HG02623 (cell line): ENCODE data around the gene RBMS2.
"Not testable (repeated sequence)": the region's sequence is repeated elsewhere in the genome, so short reads cannot be mapped to it uniquely, and the experiment has no call there.

Experiments used
- ATAC-seq: cut with Tn5 transposase; IDR thresholded peaks from one replicate; pipeline ENCODE4 v1.9.1; 2021; ENCODE audit warnings: moderate library complexity; ENCODE audit not compliant: unreplicated experiment

RBMS2 gene

DNA sequence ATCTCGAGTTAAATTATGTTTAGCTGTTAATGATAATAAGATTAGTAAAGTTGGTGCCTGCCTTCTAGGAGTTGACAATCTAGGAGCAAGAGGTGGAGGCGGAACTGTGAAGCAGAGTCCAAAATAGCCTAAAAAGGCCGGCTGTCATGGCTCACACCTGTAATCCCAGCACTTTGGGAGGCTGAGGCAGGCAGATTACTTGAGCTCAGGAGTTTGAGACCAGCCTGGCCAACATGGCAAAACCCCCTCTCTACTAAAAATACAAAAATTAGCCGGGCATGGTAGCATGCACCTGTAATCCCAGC, 7.7 kb upstream of the RBMS2 start:
- ATAC-seq, result not testable (repeated sequence)

DNA sequence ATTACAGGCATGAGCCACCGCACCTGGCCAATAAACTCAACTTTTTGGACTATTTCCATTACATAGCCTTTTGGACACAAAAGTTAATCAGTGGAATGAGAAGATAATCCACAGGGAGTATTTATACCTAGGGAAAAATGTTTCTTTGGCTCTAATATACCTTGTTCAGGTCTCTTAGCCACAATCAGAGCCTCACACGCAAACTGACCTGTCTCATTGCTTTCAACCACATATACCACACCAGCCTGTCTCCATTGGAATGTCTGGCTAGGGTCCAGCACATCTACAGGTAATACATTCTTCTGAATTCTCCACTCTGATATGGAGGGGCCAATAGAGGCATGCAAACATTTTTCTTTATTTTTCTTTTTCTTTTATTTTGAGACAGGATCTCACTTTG, 3.8 kb upstream of the RBMS2 start:
- no peak for ATAC-seq

DNA sequence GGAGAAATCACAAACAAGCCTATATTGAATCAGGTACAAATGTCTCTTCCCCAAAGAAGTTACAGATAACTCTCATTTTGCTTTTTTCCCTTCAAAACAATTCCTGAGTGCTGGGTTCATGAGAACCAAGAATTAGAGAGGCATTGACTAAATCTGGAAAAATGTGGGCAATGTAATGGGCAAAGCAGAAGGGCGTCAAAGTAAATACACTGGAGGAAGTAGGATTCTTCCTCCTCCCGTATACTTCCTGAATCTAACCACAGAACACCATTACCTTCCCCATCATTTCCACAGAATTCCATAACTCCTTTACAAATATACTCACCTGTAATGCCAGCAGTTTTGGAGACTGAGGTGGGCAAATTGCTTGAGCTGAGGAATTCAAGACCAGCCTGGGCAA, 3.0 kb upstream of the RBMS2 start:
- no peak for ATAC-seq

DNA sequence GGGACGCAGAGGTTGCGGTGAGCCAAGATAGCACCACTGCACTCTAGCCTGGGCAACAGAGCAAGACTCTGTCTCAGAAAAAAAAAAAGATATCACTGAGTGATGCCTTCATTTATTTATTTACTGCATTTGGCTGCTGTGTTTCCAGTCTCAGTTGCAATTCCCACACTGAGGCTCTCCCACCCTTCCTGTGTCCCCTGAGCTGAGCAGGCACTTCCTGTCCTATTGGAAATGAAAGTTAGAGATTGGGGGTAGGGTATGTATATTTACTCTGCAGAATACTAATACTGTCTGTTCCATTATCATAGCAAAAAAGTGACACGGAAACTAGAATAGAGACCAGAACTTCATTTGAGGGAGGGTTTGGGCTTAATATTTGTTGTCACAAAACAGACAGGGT, 1.6 kb upstream of the RBMS2 start:
- no peak for ATAC-seq

DNA sequence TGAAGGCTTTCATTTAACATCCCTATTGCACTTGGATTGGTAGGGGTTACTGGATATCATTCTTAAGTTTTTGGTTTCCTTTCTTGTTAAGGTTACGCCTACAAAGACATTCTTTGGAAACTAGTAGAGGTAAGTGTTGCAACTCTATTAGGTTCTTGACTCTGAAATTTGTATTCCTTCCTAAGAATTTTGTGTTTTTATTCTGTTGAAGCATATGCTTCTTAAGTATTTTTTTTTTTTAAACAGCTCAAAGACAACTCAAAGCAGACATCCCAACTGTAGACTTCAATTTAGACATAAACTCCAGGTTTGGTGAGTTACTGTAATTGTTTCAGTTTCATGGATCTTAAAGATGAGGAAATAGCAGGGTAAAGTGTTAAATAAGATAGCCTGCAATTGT, 1.1 kb upstream of the RBMS2 start:
- no peak for ATAC-seq

DNA sequence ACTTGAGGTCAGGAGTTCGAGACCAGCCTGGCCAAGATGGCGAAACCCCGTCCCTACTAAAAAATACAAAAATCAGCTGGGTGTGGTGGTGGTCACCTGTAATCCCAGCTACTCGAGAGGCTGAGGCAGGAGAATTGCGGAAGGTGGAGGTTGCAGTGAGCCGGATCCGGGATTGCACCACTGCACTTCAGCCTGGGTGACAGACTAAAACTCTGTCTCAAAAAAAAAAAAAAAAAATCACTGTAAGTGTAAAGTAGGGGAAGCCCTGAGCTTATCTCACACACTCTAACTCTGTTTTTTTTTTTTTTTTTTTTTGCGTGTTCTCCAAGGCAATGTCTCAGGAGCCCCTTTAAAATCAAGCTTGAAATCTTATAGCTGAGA, 421 bp upstream of the RBMS2 start:
- ATAC-seq, result no peak

DNA sequence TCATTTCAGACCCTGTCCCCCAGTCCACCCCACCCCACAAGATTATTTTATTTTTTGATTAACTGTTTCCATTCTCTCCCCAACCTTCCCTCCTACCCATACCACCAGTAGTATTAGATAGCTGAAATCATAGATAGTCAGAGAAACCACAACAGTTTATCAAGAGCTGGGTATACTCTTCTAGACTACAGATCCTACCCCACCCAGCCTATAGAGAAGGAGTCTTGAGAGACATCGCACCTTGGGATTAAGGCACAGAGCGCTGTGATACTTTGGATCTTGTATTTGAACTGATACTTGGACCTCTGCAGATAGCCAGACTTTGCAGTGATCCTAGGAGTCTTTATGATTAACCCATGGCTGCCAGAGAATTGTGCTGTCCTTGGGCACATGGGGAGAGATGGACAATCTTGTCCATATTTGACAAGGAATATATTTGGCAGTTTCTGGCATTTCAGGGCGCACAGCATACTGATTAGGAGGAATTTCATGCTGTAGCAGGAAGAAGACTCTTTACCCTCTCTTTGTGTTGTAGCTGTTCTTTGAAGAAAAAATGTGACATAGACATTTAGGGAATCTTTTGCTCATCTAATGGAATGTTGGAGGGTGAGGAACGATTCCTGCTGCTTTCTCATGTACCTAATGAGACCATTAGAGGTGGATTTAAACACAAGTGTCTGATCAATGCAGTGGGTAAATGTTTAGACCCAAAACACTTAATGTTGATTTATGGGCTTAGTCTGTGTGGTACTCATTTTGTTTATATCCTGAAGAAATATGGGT, 982 bp downstream of the RBMS2 start:
- no peak for ATAC-seq

DNA sequence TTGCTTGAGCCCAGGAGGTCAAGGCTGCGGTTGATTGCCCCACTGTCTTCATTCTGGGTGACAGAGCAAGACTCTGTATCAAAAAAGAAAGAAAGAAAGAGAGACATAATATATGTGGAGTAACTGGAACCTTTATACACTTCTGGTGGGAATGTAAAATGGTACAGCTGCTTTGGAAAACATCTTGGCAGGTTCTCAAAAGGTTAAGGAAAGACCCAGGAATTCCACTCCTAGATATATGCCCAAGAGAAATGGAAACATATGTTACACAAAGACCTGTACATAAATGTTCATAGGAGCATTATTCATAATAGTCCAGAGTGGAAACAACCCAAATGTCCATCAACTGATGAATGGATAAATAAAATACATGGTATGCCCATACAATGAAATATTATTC, 7.2 kb downstream of the RBMS2 start:
- no peak for ATAC-seq

DNA sequence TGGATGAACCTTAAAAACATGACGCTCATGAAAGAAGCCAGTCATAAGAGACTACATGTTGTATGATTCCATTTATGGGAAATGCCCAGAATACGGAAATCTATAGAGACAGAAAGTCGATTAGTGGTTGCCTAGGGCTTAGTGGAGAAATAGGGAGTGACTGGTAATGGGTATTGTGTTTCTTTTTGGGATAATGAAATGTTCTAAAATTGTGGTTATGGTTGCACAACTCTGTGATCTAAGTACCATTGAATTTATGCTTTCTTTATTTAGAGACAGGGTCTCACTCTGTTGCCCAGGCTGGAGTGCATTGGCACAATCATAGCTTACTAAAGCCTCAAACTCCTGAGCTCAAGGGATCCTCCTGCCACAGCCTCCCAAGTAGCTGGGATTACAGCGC, 8.0 kb downstream of the RBMS2 start:
- ATAC-seq, result no peak

DNA sequence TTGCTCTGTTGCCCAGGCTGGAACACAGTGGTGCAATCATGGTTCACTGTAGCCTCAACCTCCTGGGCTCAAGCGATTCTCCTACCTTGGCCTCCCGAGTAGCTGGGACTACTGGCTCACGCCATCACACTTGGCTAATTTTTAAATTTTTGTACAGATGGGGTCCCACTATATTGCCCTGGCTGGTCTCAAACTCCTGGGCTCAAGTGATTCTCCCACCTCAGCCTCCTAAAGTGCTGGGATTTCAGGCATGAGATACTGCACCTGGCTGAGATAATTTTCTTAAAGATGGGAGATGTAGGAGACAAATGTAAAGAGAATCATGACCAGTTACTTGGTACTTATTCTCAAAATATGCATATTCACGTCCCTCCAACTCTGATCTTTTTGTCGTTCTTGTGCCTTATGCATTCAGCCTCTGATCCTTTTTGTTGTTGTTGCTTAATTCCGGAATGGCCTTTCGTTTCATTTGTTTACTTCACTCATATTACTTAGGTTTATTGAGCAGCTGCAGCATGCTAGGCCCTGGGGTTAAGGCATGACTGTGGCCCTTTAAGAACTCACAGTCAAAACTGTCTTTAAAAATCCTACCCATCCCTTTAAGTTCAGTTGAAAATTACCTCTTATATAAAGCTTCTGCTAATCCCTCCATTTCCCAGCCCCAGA, 8.9 kb downstream of the RBMS2 start:
- no peak for ATAC-seq

DNA sequence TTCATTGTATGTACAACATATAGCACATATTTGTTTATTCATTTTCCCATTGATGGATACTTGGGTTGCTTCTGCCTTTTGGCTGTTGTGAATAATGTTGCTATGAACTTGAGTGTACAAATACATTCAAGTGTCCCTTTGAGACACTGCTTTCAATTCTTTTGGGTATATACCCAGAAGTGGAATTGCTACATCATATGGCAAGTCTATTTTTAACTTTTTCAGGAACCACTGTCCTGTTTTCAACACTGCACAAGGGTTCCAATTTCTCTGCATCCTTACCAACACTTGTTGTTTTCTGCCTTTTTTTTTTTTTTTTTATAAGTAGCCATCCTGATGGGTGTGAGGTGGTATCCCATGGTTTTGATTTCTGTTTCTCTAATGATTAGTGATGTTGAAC, 15.9 kb downstream of the RBMS2 start:
- ATAC-seq, result no peak

DNA sequence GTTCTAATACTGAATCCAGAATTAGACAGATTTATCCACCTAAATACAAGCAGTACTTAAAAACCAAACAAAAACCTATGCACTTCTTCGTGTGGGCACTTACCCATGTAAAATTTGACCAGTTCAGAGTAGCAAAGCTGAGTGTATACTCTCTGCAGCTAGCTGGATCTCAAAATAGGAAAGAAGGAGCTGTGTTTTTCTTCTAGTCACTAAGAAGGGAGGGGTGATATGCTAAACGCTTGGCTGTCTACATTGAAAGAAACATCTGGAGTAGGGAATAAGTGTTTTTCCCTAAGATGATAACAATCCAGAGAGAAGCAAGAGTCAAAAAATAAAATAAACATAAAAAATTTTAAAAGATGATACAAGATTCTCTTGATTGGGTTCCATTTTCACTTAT, 20.0 kb downstream of the RBMS2 start:
- ATAC-seq, result no peak

DNA sequence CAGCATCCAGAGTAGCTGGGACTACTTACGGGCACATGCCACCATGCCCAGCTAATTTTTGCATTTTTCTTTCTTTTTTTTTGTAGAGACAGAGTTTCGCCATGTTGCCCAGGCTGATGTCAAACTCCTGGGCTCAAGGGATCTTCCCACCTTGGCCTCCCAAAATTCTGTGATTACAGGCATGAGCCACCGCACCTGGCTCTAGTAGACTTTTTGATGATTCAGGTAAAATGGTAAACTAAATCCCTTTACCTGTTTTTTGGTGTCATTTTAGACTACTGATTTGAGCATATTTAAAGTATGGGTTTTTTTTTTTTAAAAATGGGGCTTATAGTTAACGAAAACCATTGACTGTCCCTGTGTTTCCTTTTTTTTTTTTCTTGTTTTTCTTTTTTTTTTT, 20.5 kb downstream of the RBMS2 start:
- no peak for ATAC-seq

DNA sequence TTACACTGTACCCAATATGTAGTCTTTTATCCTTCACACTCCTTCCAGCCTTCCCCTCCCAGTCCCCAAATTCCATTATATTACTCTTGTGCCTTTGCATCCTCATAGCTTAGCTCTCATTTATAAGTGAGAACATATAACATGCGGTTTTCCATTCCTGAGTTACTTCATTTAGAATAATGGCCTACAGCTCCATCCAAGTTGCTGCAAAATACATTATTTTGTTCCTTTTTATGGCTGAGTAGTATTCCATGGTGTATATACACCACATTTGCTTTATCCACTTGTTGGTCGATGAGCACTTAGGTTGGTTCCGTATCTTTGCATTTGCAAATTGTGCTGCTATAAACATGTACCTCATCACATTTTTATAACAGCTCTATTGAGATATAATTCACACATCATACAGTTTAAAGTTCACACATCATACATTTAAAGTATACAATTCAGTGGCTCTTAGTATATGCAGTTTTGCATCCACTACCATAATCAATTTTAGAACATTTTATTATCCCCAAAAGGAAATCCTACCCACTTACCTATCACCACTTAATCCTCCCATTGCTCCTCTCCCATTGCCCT, 23.5 kb downstream of the RBMS2 start:
- no peak for ATAC-seq

DNA sequence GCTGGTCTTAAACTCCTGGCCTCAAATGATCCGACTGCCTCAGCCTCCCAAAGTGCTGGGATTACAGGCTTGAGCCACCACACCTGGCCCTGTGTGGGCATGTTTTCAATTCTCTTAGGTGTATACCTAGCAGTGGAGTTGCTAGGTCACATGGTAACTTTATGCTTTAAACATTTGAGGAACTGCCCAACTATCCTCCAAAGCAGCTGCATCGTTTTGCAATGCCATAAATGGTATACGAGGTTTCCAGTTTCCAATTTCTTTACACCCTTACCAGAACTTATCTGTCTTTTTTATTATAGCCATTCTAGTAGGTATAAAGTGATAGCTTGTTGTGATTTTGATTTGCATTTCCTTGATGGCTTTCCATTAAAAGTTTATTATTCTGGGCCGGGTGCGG, 25.1 kb downstream of the RBMS2 start:
- no peak for ATAC-seq

DNA sequence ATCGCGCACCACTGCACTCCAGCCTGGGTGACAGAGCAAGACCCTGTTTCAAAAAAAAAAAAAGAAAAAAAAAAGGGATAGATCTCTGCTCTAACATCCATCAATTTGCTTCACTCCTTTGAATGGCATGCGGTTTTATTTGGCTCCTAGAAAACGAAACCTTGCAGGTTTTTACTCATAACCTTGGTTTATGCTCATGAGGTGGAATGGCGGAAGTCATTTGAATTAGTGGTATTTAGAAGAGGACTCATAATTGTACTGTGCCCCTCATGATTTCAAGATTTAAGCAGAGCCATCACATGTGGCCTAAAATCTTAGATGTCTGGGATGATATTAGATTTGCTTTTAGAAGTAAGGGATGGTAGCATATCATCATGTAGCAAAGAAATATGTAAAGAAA, 29.4 kb downstream of the RBMS2 start:
- no peak for ATAC-seq

DNA sequence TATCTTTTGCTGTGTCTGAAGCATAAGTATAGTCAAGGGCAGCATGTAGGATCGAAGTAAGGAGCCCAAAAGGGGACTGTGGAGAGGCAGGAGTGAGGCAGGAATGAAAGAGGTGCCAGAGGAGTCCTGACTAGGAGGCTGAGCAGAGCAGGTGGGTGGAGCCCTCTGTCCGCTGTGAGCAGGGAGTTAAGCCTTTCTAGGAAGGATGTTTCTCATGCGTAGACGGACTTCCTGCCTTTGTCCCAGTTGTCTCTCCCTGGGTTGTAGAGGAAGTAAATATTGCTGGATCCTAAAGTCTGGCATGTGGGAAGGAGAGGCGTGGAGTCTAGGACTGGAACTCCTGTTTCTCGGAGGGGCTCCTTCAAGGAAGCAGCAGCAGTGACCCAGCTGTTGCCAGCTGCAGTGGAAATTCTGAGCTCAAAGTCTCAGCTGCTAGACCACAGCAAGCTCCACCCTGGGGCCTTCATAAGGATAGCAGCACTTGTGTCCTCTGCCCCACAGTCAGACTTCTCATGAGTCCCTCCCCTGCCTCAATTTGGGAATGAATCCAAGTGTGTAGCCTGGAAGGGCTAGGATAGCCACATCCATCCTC, 44.0 kb downstream of the RBMS2 start:
- ATAC-seq, result peak; percentile 66

DNA sequence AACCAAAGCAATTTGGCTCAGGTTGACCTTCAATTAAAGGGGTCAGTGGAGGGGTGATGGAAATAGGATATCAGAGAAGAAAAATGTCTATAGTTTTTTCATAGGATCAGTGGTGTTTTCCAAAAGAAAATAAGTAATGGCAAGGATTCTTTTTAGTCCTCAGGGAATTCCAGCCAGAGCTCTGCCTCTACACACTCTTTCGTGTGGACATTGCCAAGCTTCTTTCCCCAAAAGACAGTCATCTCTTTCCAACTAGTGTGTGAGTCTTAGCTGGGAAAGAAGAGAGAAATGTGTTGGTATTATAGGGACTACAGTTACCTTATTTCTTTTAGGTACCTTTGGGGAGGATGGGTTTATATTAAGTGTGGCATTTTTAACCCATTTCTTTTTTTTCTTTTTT, 46.5 kb downstream of the RBMS2 start:
- no peak for ATAC-seq

DNA sequence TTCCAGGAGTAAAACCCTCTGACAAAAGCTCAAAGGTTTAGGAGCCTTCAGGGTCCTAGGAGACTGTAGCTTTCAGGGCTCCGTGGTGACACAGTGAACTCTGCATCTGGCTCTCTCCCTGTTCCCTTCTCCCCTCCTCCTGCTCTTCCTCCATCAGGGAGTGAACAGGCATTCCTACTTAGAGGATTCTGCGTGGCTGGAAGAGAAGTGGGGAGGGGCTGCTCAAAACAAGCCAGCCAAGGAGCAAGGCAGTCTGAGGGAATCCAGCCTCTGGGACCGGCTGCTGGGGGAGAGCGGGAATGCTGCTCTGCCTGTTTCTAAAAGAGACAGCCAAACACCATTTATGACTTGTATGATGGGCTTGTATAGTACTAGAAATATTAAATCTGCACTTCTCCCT, 49.5 kb downstream of the RBMS2 start:
- ATAC-seq, result no peak

DNA sequence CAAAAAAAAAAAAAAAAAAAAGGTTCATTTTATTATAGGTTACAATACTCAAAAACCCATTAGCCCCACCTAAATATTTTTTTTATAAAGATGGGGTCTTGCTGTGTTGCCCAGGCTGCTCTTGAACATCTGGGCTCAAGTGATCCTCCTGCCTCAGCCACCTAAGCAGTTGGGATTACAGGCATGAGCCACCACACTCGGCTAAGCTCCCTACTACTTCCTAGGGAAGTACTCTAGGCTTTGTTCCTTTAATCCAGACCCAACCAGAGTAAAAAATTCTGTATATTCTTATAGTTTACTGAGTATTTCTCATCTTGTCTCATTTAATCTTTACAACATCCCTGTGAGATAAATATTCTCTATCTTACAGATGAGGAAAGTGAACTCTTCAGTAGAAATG, 50.7 kb downstream of the RBMS2 start:
- no peak for ATAC-seq

DNA sequence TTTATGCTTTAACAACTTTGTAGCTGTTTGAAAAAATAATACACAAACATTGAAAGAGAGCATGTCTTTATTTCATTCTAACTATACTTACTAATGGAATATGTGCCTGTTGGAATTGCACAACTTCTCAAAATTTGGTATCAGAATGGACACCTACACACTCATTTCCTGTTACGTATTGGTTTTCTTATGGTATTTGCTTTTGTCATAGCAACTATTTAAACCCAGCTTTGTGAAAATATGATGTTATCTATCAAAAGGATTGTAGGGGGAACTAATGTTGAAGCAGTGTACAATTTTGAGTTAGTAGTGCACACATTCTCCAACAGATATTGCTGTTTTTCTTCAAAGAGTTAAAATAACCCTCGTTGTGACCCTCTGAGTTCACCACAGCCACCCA, 52.6 kb downstream of the RBMS2 start:
- ATAC-seq, result no peak

DNA sequence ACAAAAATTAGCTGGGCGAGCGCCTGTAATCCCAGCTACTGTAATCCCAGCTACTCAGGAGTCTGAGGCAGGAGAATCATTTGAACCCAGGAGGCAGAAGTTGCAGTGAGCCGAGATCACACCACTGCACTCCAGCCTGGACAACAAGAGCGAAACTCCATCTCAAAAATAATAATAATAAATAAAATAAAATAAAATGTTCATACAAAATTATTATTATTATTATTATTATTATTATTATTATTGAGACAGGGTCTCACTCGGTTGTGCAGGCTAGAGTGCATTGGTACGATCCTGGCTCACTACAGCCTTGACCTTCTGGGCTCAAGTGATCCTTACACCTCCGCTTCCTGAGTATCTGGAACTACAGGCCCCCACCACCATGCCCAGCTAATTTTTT, 55.6 kb downstream of the RBMS2 start:
- ATAC-seq, result not testable (repeated sequence)
